Esophagus squamous epithelium (tissue), 5 donors: ENCODE measurements around the gene NDUFB11. TPM values are rescaled to one million over a fixed set of nuclear protein-coding genes. Genes with fewer than 3 reads are reported as not detected.

Experiments used
- DNase-seq: peaks from one replicate; lab custom pipeline; 2025; lab: John Stamatoyannopoulos, UW
- H3K27ac ChIP-seq, 4 donors: fragments of 200-600 bp; sonication (generic); one replicate each; pipeline ENCODE4 v1.5.1; 2016 to 2019; ENCODE audit warnings: mild to moderate bottlenecking in 1 of 4
- H3K27me3 ChIP-seq, 4 donors: fragments of 200-600 bp; sonication (generic); 1 replicate in 3 of 4; 2 replicates in 1 of 4; pipeline versions ENCODE4 v1.5.1 to v1.6.0; 2017 to 2021; ENCODE audit warnings: antibody characterized with exemption in 1 of 4
- H3K36me3 ChIP-seq, 3 donors: fragments of 200-600 bp; sonication (generic); one replicate each; pipeline ENCODE4 v1.5.1; 2016 to 2019
- H3K4me1 ChIP-seq, 3 donors: fragments of 200-600 bp; sonication (generic); one replicate each; pipeline ENCODE4 v1.5.1; 2017 to 2019
- H3K4me3 ChIP-seq, 4 donors: fragments of 200-600 bp; sonication (generic); 1 replicate in 3 of 4; 2 replicates in 1 of 4; pipeline ENCODE4 v1.5.1; 2016 to 2019; ENCODE audit warnings: mild to moderate bottlenecking in 2 of 4, moderate library complexity in 1 of 4
- H3K9me3 ChIP-seq, 3 donors: fragments of 200-600 bp; sonication (generic); one replicate each; pipeline ENCODE4 v1.5.1; 2016 to 2019
- POLR2A ChIP-seq, 4 donors: fragments of 450-650 bp; IDR thresholded peaks; one replicate each; pipeline ENCODE4 v1.6.1; 2017; ENCODE audit warnings: antibody characterized with exemption in 4 of 4, mild to moderate bottlenecking in 4 of 4, moderate library complexity in 3 of 4
- WGBS, 2 donors: methylation state at CpG; one replicate each; pipeline ENCODE4 v1.1.5; 2018; 5-methylcytosine and 5-hydroxymethylcytosine counted together
- intact Hi-C: fragments of 100-400 bp; cut with DNase I; formaldehyde crosslinking; loops from one replicate; pipeline ENCODE4 v1.15.0; 2022
- total RNA-seq, 4 donors: library from RNA; depleted of rRNA; stranded (reverse); fragments of >200 nt; gene quantifications; one replicate each; pipeline ENCODE4 v1.1.0, GENCODE V29; 2016
- TF ChIP-seq, protein P1 (sequence below), 6 experiments: fragments of 450-650 bp in 4 of 6; fragments of 200-600 bp in 2 of 6; sonication (generic) in 2 of 6; IDR thresholded peaks; one replicate each; pipeline ENCODE4 v1.5.1; 2016 to 2019; ENCODE audit warnings: antibody characterized with exemption in 6 of 6, mild to moderate bottlenecking in 4 of 6, moderate library complexity in 4 of 6
- donor health status: DM: yes; HTN: yes; CAD: no.

The NDUFB11 gene
- total RNA-seq, 4 donors from 2014 or later, result 41.4 to 74.6 (median 59.8) TPM

DNA sequence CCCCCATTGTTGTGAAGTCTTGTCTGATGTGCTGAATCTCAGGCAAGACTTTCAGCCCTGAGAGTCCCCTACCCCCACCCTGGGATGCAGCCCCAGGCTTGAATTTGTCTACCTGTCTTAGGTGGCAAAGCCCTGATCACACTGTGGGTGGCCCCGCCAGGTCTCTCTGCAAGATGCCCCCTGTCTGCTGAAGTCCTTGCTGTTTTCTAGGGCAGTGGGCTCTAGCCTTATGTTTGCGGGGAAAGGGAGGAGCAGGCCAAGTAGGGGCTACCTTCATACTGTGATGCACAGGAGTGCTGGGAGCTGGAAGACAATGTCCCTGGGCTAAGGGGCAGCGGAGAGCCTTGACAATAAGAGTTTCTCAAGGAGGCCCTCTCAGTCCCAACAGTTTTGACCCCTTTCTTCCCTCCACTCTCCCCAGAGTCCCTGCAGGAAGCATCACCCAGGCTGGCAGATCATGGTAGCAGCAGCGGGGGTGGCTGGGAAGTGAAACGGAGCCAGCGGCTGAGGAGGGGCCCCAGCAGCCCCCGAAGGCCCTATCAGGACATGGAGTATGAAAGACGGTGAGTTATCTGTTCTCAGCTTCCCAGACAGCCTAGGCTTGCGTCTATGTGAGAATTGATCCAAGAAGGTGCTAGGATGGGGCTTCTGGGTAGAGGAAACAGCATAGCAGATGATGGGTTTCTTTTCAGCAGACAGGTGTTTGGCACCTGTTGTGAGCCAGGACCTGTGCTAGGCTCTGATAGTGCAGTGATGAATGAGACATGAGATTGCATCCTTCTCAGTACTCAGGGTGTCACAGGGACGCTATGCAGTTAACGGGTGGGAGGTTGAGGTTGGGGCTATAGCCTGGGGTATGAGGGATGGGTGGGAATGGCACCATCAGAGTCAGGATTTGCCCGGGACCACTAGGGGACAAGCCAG is 2.7 kb upstream of the NDUFB11 start:
- peak overlapping the region in 3 of 4 donors; percentile 69 to 78 (median 72) for H3K4me3 ChIP-seq
- peaks cover 0 to 15% (median 0%) of the 10 kb centered on the region in 3 donors for H3K36me3 ChIP-seq
- no peak for DNase-seq
- no peak for TF ChIP-seq POLR2A (IDR thresholded peaks at IDR 0.05)
- TF ChIP-seq, protein P1, sequence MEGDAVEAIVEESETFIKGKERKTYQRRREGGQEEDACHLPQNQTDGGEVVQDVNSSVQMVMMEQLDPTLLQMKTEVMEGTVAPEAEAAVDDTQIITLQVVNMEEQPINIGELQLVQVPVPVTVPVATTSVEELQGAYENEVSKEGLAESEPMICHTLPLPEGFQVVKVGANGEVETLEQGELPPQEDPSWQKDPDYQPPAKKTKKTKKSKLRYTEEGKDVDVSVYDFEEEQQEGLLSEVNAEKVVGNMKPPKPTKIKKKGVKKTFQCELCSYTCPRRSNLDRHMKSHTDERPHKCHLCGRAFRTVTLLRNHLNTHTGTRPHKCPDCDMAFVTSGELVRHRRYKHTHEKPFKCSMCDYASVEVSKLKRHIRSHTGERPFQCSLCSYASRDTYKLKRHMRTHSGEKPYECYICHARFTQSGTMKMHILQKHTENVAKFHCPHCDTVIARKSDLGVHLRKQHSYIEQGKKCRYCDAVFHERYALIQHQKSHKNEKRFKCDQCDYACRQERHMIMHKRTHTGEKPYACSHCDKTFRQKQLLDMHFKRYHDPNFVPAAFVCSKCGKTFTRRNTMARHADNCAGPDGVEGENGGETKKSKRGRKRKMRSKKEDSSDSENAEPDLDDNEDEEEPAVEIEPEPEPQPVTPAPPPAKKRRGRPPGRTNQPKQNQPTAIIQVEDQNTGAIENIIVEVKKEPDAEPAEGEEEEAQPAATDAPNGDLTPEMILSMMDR (IDR thresholded peaks at IDR 0.05), result no peak
- H3K27me3 ChIP-seq, result no peaks in the 10 kb centered on the region
- 67 to 85% methylated on average over 6 to 9 of the region's 12 CpGs for WGBS, 2 donors
- H3K4me1 ChIP-seq, result peaks cover 0 to 35% (median 19%) of the 10 kb centered on the region in 3 donors
- intact Hi-C loops, result no loop called here
- H3K9me3 ChIP-seq, result no peaks in the 10 kb centered on the region
- peak overlapping the region; percentile 92 to 97 (median 96) for H3K27ac ChIP-seq

GRCh38 chrX:47146121-47146935 is 1.8 kb upstream of the NDUFB11 start:
- TF ChIP-seq POLR2A (IDR thresholded peaks at IDR 0.05), result peak in 1 of 4 donors; percentile 13
- TF ChIP-seq, protein P1 (IDR thresholded peaks at IDR 0.05), result no peak
- Histone ChIP-seq H3K4me1 (peaks cover 0 to 35% (median 19%) of the 10 kb centered on the region in 3 donors), H3K4me3 (peak overlapping the region; percentile 69 to 78 (median 70)), H3K27ac (peak overlapping the region; percentile 92 to 97 (median 96)), H3K27me3 (no peaks in the 10 kb centered on the region), H3K36me3 (peaks cover 0 to 15% (median 0%) of the 10 kb centered on the region in 3 donors), H3K9me3 (no peaks in the 10 kb centered on the region)
- intact Hi-C loops, result no loop called here
- DNase-seq, result no peak
- WGBS, 2 donors, result 0 to 20% methylated on average over 1 to 4 of the region's 10 CpGs

GRCh38 chrX:47145395-47146120 is 1.1 kb upstream of the NDUFB11 start:
- Histone ChIP-seq H3K4me1 (peaks cover 0 to 35% (median 19%) of the 10 kb centered on the region in 3 donors), H3K27ac (peak overlapping the region; percentile 92 to 97 (median 96)), H3K4me3 (peak overlapping the region; percentile 69 to 78 (median 70)), H3K27me3 (no peaks in the 10 kb centered on the region), H3K9me3 (no peaks in the 10 kb centered on the region), H3K36me3 (peaks cover 0 to 15% (median 0%) of the 10 kb centered on the region in 3 donors)
- TF ChIP-seq, protein P1 (IDR thresholded peaks at IDR 0.05), result no peak
- no peak for TF ChIP-seq POLR2A (IDR thresholded peaks at IDR 0.05)
- intact Hi-C loops, result no loop called here
- DNase-seq, result no peak
- 0 to 40% methylated on average over 2 to 31 of the region's 39 CpGs for whole genome bisulfite sequencing, 2 donors

DNA sequence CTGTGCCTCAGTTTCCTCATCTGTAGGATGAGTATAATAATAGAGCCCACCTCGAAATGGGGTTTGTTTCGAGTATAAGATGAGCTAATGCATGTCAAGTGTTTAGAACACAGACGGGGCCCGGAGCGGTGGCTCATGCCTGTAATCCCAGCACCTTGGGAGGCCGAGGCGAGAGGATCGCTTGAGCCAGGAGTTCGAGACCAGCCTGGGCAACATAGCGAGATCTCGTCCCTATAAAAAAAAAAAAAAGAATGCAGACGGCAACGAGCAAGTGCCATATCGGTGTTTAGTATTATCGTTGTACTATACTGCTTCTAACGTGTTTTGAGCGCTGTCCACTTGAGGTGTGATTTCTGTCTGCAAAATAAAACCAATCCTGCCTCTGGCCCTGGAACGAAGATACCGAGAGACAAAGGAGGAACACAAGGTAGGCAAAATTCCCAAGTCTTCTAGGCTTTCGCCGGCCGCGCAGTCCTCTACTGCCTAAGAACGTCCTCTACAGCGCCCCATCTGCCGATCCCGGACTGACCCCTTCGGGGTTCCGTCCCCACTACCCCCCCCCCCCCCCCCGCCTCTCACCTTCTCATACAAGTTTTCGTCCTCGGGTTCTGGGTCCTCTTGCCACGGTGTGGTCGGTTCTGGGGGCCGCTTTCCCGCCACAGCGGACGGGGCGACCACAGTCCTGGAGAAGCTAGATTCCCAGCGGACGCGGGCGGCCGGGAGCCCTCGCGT is 442 bp downstream of the NDUFB11 start:
- peaks cover 0 to 24% (median 0%) of the 10 kb centered on the region in 3 donors for H3K36me3 ChIP-seq
- no peak for DNase-seq
- intact Hi-C loops, result no loop called here
- peaks cover 0 to 31% (median 19%) of the 10 kb centered on the region in 3 donors for H3K4me1 ChIP-seq
- H3K27ac ChIP-seq, result peak overlapping the region; percentile 92 to 97 (median 96)
- H3K9me3 ChIP-seq, result no peaks in the 10 kb centered on the region
- TF ChIP-seq, protein P1 (IDR thresholded peaks at IDR 0.05), result no peak
- no peak for TF ChIP-seq POLR2A (IDR thresholded peaks at IDR 0.05)
- peak overlapping the region; percentile 69 to 78 (median 70) for H3K4me3 ChIP-seq
- H3K27me3 ChIP-seq, result no peaks in the 10 kb centered on the region
- WGBS, 2 donors, result 3 to 50% methylated on average over 17 to 30 of the region's 46 CpGs
